HG03139 (cell line): ENCODE measurements around the gene SULT1C3.

Source experiments
- ATAC-seq: cut with Tn5 transposase; IDR thresholded peaks from one replicate; pipeline ENCODE4 v1.9.1; 2021; ENCODE audit not compliant: unreplicated experiment

The SULT1C3 gene

DNA sequence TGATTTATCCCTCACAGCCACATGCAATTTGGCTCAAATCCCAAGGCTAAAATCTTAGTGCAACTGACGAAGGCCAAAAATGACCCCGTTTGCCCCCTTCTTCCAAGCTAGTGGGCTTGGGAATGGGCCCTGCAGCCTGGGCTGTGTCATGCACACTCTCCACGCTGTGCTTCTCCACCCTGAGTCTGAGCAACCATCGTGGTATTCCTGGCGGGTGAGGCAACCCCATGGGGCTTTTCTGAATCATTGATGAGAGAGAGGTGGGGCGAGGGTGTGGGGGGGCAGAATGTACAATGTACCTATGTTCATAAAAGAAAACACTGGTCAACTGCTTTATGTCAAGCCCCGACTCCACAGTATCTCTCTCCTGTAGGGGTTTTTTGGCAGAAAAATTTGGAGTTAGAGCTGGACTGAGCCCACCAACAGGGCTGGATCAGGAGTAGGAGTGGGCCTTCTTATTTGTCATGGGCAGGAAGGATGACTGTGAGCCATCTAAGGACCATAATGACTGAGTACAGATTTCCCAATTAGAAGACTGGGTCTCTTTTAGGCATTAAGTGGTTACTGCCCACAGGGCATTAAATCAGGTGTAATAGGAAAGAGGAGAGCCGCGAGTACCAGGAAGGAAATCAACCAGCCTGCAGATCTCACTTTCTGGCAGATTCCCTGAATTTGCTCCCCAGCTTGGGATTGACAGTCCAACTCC, 57.8 kb downstream of the SULT1C3 start:
- ATAC-seq, result no peak

DNA sequence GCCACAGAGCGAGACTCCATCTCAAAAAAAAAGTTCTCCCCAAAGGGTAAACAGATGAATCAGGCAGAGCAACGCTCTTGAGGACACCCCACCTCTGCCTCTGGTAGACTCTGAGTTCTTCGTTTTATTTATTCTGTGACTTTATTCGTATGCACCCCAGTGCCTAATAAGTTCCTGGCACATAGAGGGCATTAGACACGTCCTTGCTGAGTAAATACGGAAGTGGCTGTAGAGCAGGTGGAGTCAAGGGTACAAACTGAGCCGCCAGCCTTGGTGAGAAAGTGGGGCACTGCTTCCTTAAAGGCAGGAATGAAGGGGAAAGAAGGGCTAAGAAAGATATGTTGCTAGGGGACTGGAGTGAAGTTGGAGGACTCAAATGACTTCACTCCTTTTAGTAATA, 61.8 kb downstream of the SULT1C3 start:
- no peak for ATAC-seq

DNA sequence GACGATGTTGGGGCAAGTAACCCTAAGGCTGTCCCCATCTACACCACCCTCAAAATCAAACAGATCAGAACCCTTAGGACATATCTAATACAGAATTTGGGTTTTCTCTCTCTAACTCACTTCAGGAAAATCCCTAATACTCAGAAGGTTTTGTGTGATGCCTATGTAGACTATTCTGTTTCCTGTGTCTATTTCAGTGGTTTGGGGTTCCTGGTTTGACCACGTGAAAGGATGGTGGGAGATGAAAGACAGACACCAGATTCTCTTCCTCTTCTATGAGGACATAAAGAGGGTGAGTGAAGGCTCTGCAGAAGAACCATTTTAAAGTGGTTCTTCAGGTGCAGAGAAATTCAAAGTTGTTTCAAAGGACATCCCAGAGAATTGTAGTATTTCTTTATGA, 65.2 kb downstream of the SULT1C3 start:
- no peak for ATAC-seq

DNA sequence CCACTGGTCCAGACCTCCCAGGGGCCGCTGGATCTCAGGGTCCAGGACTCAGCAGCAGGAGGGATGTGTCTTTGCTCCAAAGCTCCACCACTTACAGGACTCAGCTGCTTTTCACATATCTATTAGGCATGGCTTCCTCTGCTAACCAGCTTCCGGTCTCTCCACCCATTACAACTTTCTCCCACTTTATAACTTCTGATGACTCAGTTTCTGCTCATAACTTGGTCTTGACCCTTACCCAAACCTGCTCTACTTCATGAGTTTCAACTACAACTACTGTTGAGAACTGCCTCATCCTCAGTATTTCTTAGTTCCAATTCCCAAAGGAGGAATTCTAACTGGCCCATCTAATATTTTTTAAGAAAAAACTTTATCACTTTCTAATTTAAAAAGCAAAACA, 66.1 kb downstream of the SULT1C3 start:
- no peak for ATAC-seq

DNA sequence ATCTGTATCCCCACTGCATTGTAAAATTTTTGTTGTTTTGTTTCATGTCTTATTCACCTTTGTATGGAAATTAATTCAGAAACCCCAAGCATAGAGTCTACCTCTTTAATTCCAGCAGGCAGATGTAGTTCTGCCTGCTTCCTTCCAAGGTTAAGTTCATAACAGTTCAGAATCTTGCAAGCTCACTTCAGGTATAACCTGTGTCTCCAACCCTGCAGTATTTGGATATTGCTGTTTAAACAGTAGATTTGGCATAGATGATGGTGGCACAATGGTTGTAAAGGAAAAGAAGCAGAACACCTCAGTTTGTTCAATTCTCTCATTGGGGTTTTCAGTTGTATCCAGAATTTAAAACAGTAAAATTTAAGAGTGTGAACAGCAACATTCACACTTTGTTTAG, 70.1 kb downstream of the SULT1C3 start:
- no peak for ATAC-seq
